ENCODE measurements around the gene IQCN.

Gene IQCN

DNA sequence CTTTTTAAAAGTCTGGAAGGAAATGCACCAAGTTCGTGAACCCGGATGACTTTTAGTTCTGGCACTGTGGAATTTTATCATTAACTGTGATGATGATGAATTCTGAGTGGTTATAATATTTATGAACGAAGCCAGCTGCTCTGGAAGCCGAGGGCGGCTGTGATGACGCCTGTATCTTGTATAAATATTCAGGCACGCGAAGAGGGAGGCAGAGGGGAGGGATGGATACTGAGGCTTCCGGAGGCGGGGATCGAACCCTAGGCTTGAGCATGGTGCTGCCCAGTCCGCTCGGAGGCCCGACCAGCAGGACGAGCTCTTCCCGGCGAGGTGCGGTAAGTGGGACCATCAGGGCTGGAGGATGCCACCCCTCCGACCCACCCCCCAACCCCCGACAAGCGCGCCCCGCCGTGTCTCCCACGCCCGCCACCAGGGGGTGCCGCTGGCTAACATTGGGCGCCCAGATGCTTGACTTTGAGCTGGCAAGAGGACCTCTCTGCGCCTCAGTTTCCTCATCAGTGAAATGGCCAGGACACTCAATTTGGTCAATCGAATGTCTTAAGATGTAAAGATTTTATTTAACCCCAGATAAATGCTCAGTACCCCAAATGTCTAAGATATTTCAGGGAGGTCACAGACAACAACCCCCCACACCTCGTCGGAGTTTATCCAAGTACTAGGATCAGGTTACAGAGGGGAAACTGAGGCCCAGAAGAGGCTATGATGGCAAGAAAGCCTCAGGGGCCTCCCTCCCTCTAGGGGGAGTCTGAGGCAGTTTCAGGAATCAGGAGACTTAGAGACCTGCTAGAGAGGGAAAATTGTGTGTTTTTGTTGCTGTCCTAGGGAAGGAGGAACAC is 65.9 kb downstream of the IQCN start:
- DNase-seq = no peak
